H9 (cell line): ENCODE data around the gene PCA3. TPM values are rescaled to one million over a fixed set of nuclear protein-coding genes. Genes with fewer than 3 reads are reported as not detected.

ENCODE experiments used
- DNase-seq: peaks from one replicate; pipeline ENCODE4 v3.0.0-alpha.2; 2017
- H2AFZ ChIP-seq: one replicate; pipeline ENCODE4 v1.6.1; 2013; ENCODE audit warnings: mild to moderate bottlenecking, low read length, control low read depth, moderate library complexity
- H2AK5ac ChIP-seq: 2 replicates; pipeline ENCODE4 v1.6.1; 2013; ENCODE audit warnings: low read length, control low read depth, mixed read lengths; ENCODE audit not compliant: insufficient read length
- H2BK120ac ChIP-seq: one replicate; pipeline ENCODE4 v1.6.1; 2013; ENCODE audit warnings: low read depth, mild to moderate bottlenecking, low read length, control low read depth, inconsistent platforms; ENCODE audit not compliant: poor library complexity, severe bottlenecking
- H2BK12ac ChIP-seq: 2 replicates; pipeline ENCODE4 v1.6.1; 2013; ENCODE audit warnings: low read length, control low read depth, mixed read lengths, low read depth; ENCODE audit not compliant: insufficient read length
- H2BK15ac ChIP-seq: 2 replicates; pipeline ENCODE4 v1.6.1; 2013; ENCODE audit warnings: low read depth, low read length, control low read depth
- H2BK20ac ChIP-seq: one replicate; pipeline ENCODE4 v1.6.1; 2013; ENCODE audit warnings: low read depth, mild to moderate bottlenecking, low read length, control low read depth, inconsistent platforms; ENCODE audit not compliant: poor library complexity, severe bottlenecking
- H2BK5ac ChIP-seq: 2 replicates; pipeline ENCODE4 v1.6.1; 2013; ENCODE audit warnings: low read length, control low read depth, mixed read lengths; ENCODE audit not compliant: insufficient read length
- H3K14ac ChIP-seq: 2 replicates; pipeline ENCODE4 v1.6.1; 2013; ENCODE audit warnings: low read length, control low read depth; ENCODE audit not compliant: insufficient read depth
- H3K18ac ChIP-seq: 2 replicates; pipeline ENCODE4 v1.6.1; 2013; ENCODE audit warnings: low read depth, mild to moderate bottlenecking, mixed read lengths, low read length, control low read depth; ENCODE audit not compliant: insufficient read length
- H3K23ac ChIP-seq: 2 replicates; pipeline ENCODE4 v1.6.1; 2013; ENCODE audit warnings: low read length, control low read depth, mixed read lengths, low read depth; ENCODE audit not compliant: insufficient read length
- H3K23me2 ChIP-seq: 2 replicates; pipeline ENCODE4 v1.6.1; 2013; ENCODE audit warnings: low read depth, mild to moderate bottlenecking, mixed read lengths, low read length, control low read depth; ENCODE audit not compliant: insufficient read length, poor library complexity, severe bottlenecking
- H3K27ac ChIP-seq: 2 replicates; pipeline ENCODE4 v1.5.1; 2013; ENCODE audit warnings: low read length, control low read depth, mixed read lengths, low read depth; ENCODE audit not compliant: insufficient read length
- H3K27me3 ChIP-seq: 2 replicates; pipeline ENCODE4 v1.6.1; 2013; ENCODE audit warnings: low read length, control low read depth, inconsistent platforms; ENCODE audit not compliant: insufficient read depth
- H3K4ac ChIP-seq: 2 replicates; pipeline ENCODE4 v1.6.1; 2013; ENCODE audit warnings: low read depth, mild to moderate bottlenecking, control low read depth, inconsistent platforms, low read length, moderate library complexity
- H3K4me1 ChIP-seq: 2 replicates; pipeline ENCODE4 v1.6.1; 2013; ENCODE audit warnings: low read length, control low read depth, inconsistent platforms; ENCODE audit not compliant: insufficient read depth
- H3K4me2 ChIP-seq: 2 replicates; pipeline ENCODE4 v1.6.1; 2013; ENCODE audit warnings: low read length, control low read depth, mixed read lengths; ENCODE audit not compliant: insufficient read length, insufficient read depth
- H3K56ac ChIP-seq: 2 replicates; pipeline ENCODE4 v1.6.1; 2013; ENCODE audit warnings: low read depth, mild to moderate bottlenecking, mixed read lengths, low read length, control low read depth; ENCODE audit not compliant: insufficient read length
- H3K79me1 ChIP-seq: 2 replicates; pipeline ENCODE4 v1.6.1; 2013; ENCODE audit warnings: low read depth, mild to moderate bottlenecking, moderate library complexity, low read length, control low read depth, inconsistent platforms; ENCODE audit not compliant: insufficient read depth, poor library complexity, severe bottlenecking
- H3K79me2 ChIP-seq: 2 replicates; pipeline ENCODE4 v1.6.1; 2013; ENCODE audit warnings: low read length, control low read depth, inconsistent platforms; ENCODE audit not compliant: insufficient read depth
- H3K9ac ChIP-seq: 2 replicates; pipeline ENCODE4 v1.6.1; 2013; ENCODE audit warnings: low read length, control low read depth, mixed read lengths; ENCODE audit not compliant: insufficient read length; ENCODE audit errors: extremely low read depth
- H3K9me3 ChIP-seq: one replicate; pipeline ENCODE4 v1.6.1; 2013; ENCODE audit warnings: low read depth, low read length, inconsistent platforms; ENCODE audit not compliant: control insufficient read depth
- H3T11ph ChIP-seq: one replicate; pipeline ENCODE4 v1.6.1; 2013; ENCODE audit warnings: mild to moderate bottlenecking, low read length, control low read depth, inconsistent platforms
- H4K20me1 ChIP-seq: one replicate; pipeline ENCODE4 v1.6.1; 2013; ENCODE audit not compliant: control insufficient read depth, insufficient read length, insufficient read depth
- H4K5ac ChIP-seq: 2 replicates; pipeline ENCODE4 v1.6.1; 2013; ENCODE audit warnings: low read depth, mild to moderate bottlenecking, mixed read lengths, low read length, control low read depth; ENCODE audit not compliant: insufficient read length
- H4K8ac ChIP-seq: replicated peaks from 2 replicates; pipeline ENCODE4 v1.6.1; 2013; ENCODE audit warnings: low read length, control low read depth, mixed read lengths, low read depth; ENCODE audit not compliant: insufficient read length
- H4K91ac ChIP-seq: 2 replicates; pipeline ENCODE4 v1.6.1; 2013; ENCODE audit warnings: low read depth, mild to moderate bottlenecking, moderate library complexity, mixed read lengths, low read length, control low read depth; ENCODE audit not compliant: insufficient read length
- H3K27ac Mint-ChIP-seq, 3 experiments: 2 replicates in 2 of 3; 3 replicates in 1 of 3; pipeline ENCODE4 v1.8.0; 2020 to 2021; ENCODE audit warnings: mixed read lengths in 3 of 3, mild to moderate bottlenecking in 1 of 3, moderate library complexity in 1 of 3
- H3K27me3 Mint-ChIP-seq: 2 replicates; pipeline ENCODE4 v1.8.0; 2021; ENCODE audit warnings: low read depth, mild to moderate bottlenecking, moderate library complexity, mixed read lengths
- H3K36me3 Mint-ChIP-seq, 3 experiments: 2 replicates in 2 of 3; 3 replicates in 1 of 3; pipeline ENCODE4 v1.8.0; 2020 to 2021; ENCODE audit warnings: low read depth in 3 of 3, mixed read lengths in 3 of 3; ENCODE audit not compliant: insufficient read depth in 1 of 3
- H3K4me1 Mint-ChIP-seq, 2 experiments: 2 replicates each; pipeline ENCODE4 v1.8.0; 2020; ENCODE audit warnings: mixed read lengths in 2 of 2
- H3K4me3 Mint-ChIP-seq, 2 experiments: 2 replicates in 1 of 2; 3 replicates in 1 of 2; pipeline ENCODE4 v1.8.0; 2020 to 2021; ENCODE audit warnings: mild to moderate bottlenecking in 2 of 2, mixed read lengths in 2 of 2, moderate library complexity in 1 of 2
- H3K9me3 Mint-ChIP-seq, 2 experiments: 2 replicates in 1 of 2; 3 replicates in 1 of 2; pipeline ENCODE4 v1.8.0; 2020; ENCODE audit warnings: mild to moderate bottlenecking in 2 of 2, mixed read lengths in 2 of 2, moderate library complexity in 1 of 2
- CTCF ChIP-seq: fragments of 200-600 bp; sonication (generic); conservative IDR thresholded peaks from 3 replicates; pipeline ENCODE4 v1.8.0; 2021; ENCODE audit warnings: antibody characterized with exemption, mild to moderate bottlenecking
- WGBS: extraction: QIAGEN DNeasy Blood & Tissue Kit; methylation state at CpG from one replicate; pipeline ENCODE4 v1.1.7; 2013; ENCODE audit warnings: missing lambda C conversion rate, low lambda C conversion rate, mixed read lengths; ENCODE audit not compliant: insufficient read length; ENCODE audit errors: extremely low coverage; 5-methylcytosine and 5-hydroxymethylcytosine counted together
- total RNA-seq: library from RNA; stranded (reverse); gene quantifications from 2 replicates; pipeline ENCODE4 v1.2.1, GENCODE V29; 2021

Gene PCA3
- total RNA-seq, 1 experiment from 2014 or later = not detected

GRCh38 chr9:76787677-76788076 is 23.4 kb downstream of the PCA3 start:
- no peak overlapping the region for H2AK5ac ChIP-seq
- no peaks in the 10 kb centered on the region for H3K27me3 ChIP-seq
- Mint-ChIP-seq H3K36me3 (peaks cover 0 to 3% (median 0%) of the 10 kb centered on the region in 3 experiments; a peak in 1 of 7 replicates), H3K9me3 (no peaks in the 10 kb centered on the region), H3K27ac (no peak overlapping the region; a peak in 1 of 7 replicates), H3K27me3 (no peaks in the 10 kb centered on the region; the same call in 1 of the 2 replicates), H3K4me3 (no peak overlapping the region), H3K4me1 (0 out of 4 replicates have a peak, but pooled peaks cover 0 to 2% of the 10 kb centered on the region in 2 experiments)
- no peaks in the 10 kb centered on the region for H3K23me2 ChIP-seq
- H4K8ac ChIP-seq = no peak overlapping the region
- H2BK5ac ChIP-seq = no peak overlapping the region
- peak overlapping the region; percentile 25 for H3K18ac ChIP-seq
- DNase-seq = no peak
- no peak overlapping the region for H3K56ac ChIP-seq
- no peak overlapping the region for H3K4me2 ChIP-seq
- TF ChIP-seq CTCF = no peak
- H3K4me1 ChIP-seq = no peaks in the 10 kb centered on the region
- H3K9ac ChIP-seq = no peak overlapping the region
- no peak overlapping the region for H2BK20ac ChIP-seq
- H3K4ac ChIP-seq = no peak overlapping the region
- H4K91ac ChIP-seq = no peak overlapping the region
- no peaks in the 10 kb centered on the region for H4K20me1 ChIP-seq
- H4K5ac ChIP-seq = no peak overlapping the region
- H3K14ac ChIP-seq = no peak overlapping the region
- no CpG with 5 or more reads among the region's 11 CpGs for whole genome bisulfite sequencing
- H2AFZ ChIP-seq = no peak overlapping the region
- no peak overlapping the region for H2BK12ac ChIP-seq
- H3K79me1 ChIP-seq = no peaks in the 10 kb centered on the region
- H2BK120ac ChIP-seq = no peak overlapping the region
- H2BK15ac ChIP-seq = no peak overlapping the region
- H3K27ac ChIP-seq = no peak overlapping the region
- H3K9me3 ChIP-seq = no peaks in the 10 kb centered on the region
- no peak overlapping the region for H3T11ph ChIP-seq
- H3K79me2 ChIP-seq = no peaks in the 10 kb centered on the region
- no peak overlapping the region for H3K23ac ChIP-seq
